Astrocyte of the cerebellum (primary cell): Measurements from ENCODE around the gene ARL8B.

Source experiments
- DNase-seq: peaks from one replicate; pipeline ENCODE4 v3.0.0-alpha.2; 2011; ENCODE audit warnings: low read depth
- H3K4me3 ChIP-seq: 2 replicates; pipeline ENCODE4 v1.5.1; 2011; ENCODE audit warnings: mild to moderate bottlenecking, low read depth, low read length, moderate library complexity
- CTCF ChIP-seq: IDR thresholded peaks from 2 replicates; pipeline ENCODE4 v1.5.1; 2012; ENCODE audit warnings: low read length, low read depth, moderate library complexity, mild to moderate bottlenecking; ENCODE audit errors: missing control alignments
- in situ Hi-C: cut with HindIII; loops from 2 replicates; pipeline ENCODE4 v1.10.0; 2017; ENCODE audit warnings: low sequenced_read_pairs

The ARL8B gene

GRCh38 chr3:5155241-5155640 lies 33.1 kb downstream of the ARL8B start:
- in situ Hi-C loops, result no loop called here
- no peak for DNase-seq
- no peak overlapping the region for H3K4me3 ChIP-seq
- TF ChIP-seq CTCF, result no peak

- H3K4me3 ChIP-seq, result no peak overlapping the region
- no peak for TF ChIP-seq CTCF
- DNase-seq, result no peak
- in situ Hi-C loops, result no loop called here
Observed at GRCh38 chr3:5160321-5160720, 38.2 kb downstream of the ARL8B start.

- no peak for TF ChIP-seq CTCF
- no peak overlapping the region for H3K4me3 ChIP-seq
- in situ Hi-C loops, result no loop called here
- no peak for DNase-seq
Observed at GRCh38 chr3:5160940-5161858, 39.1 kb downstream of the ARL8B start.

GRCh38 chr3:5162102-5162501 lies 40.0 kb downstream of the ARL8B start:
- DNase-seq, result peak; percentile 79
- no peak for TF ChIP-seq CTCF
- in situ Hi-C loops, result no loop called here
- no peak overlapping the region for H3K4me3 ChIP-seq

- no peak for DNase-seq
- no peak overlapping the region for H3K4me3 ChIP-seq
- TF ChIP-seq CTCF, result no peak
- in situ Hi-C loops, result loop anchor here (5.0 kb wide), 1 partner anchor 453 kb away; no protein-coding TSS in a partner anchor
Observed at GRCh38 chr3:5165698-5166097, 43.6 kb downstream of the ARL8B start.

- H3K4me3 ChIP-seq, result no peak overlapping the region
- in situ Hi-C loops, result loop anchor here (5.0 kb wide), 1 partner anchor 455 kb away; no protein-coding TSS in a partner anchor
- TF ChIP-seq CTCF, result no peak
- DNase-seq, result no peak
Observed at GRCh38 chr3:5166846-5167245, 44.8 kb downstream of the ARL8B start.
